Mesothelial cell of epicardium (in vitro differentiated cells): Measurements from ENCODE around the gene CBLN4. TPM values are rescaled to one million over a fixed set of nuclear protein-coding genes. Genes with fewer than 3 reads are reported as not detected.

Source experiments
- DNase-seq, 2 experiments: peaks; one replicate each; pipeline ENCODE4 v3.0.0; 2021; ENCODE audit warnings: low spot score in 2 of 2; ENCODE audit not compliant: unreplicated experiment in 2 of 2
- H3K27ac Mint-ChIP-seq: 2 replicates; pipeline ENCODE4 v1.8.0; 2021; ENCODE audit warnings: mixed read lengths
- H3K27me3 Mint-ChIP-seq: 2 replicates; pipeline ENCODE4 v1.8.0; 2021; ENCODE audit warnings: low read depth, mixed read lengths
- H3K36me3 Mint-ChIP-seq: 2 replicates; pipeline ENCODE4 v1.8.0; 2021; ENCODE audit warnings: mixed read lengths
- H3K4me1 Mint-ChIP-seq: 2 replicates; pipeline ENCODE4 v1.8.0; 2021; ENCODE audit warnings: mixed read lengths
- H3K4me3 Mint-ChIP-seq: 2 replicates; pipeline ENCODE4 v1.8.0; 2021; ENCODE audit warnings: mild to moderate bottlenecking, moderate library complexity, mixed read lengths
- H3K9me3 Mint-ChIP-seq: 2 replicates; pipeline ENCODE4 v1.8.0; 2021; ENCODE audit warnings: mixed read lengths
- total RNA-seq: library from RNA; stranded (reverse); gene quantifications from 3 replicates; pipeline ENCODE4 v1.2.1, GENCODE V29; 2021
- TF ChIP-seq, protein P1 (sequence below): fragments of 200-600 bp; sonication (generic); IDR thresholded peaks from one replicate; pipeline ENCODE4 v1.5.0; 2021; ENCODE audit warnings: antibody characterized with exemption; ENCODE audit not compliant: unreplicated experiment

Gene CBLN4
- not detected in 3 replicates for total RNA-seq

DNA sequence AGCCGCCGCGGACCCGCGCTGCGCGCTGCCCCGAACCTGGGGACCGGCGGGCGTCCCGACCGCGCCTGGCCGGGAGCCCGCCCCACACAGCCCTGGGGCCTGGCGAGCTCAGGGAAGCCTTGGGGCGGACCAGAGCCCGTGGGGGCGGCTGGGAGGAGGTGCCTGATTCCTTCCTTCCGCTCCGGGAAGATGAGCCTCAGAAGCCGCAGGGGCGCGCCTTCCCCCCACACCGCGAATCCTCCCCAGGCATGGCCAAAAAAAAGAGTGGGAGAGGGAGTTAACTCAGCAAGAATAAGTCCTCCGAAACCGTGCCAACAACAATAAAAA is at the start of gene CBLN4:
CBLN4 (minus strand) TSS at position 131 of the 327 bp plus-strand sequence. CDS start 1,348 bp downstream, outside the sequence.
- no peak within 1 kb of the TSS for H3K4me3 Mint-ChIP-seq
- TF ChIP-seq, protein P1, sequence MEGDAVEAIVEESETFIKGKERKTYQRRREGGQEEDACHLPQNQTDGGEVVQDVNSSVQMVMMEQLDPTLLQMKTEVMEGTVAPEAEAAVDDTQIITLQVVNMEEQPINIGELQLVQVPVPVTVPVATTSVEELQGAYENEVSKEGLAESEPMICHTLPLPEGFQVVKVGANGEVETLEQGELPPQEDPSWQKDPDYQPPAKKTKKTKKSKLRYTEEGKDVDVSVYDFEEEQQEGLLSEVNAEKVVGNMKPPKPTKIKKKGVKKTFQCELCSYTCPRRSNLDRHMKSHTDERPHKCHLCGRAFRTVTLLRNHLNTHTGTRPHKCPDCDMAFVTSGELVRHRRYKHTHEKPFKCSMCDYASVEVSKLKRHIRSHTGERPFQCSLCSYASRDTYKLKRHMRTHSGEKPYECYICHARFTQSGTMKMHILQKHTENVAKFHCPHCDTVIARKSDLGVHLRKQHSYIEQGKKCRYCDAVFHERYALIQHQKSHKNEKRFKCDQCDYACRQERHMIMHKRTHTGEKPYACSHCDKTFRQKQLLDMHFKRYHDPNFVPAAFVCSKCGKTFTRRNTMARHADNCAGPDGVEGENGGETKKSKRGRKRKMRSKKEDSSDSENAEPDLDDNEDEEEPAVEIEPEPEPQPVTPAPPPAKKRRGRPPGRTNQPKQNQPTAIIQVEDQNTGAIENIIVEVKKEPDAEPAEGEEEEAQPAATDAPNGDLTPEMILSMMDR, result no peak
- H3K9me3 Mint-ChIP-seq, result peaks cover 52% of the 10 kb centered on the region
- peaks cover 6% of the 10 kb centered on the region for H3K36me3 Mint-ChIP-seq
- no peak within 1 kb of the TSS for H3K27ac Mint-ChIP-seq
- H3K4me1 Mint-ChIP-seq, result no peaks in the 10 kb centered on the region
- DNase-seq, result no peak
- no peaks in the 10 kb centered on the region for H3K27me3 Mint-ChIP-seq

DNA sequence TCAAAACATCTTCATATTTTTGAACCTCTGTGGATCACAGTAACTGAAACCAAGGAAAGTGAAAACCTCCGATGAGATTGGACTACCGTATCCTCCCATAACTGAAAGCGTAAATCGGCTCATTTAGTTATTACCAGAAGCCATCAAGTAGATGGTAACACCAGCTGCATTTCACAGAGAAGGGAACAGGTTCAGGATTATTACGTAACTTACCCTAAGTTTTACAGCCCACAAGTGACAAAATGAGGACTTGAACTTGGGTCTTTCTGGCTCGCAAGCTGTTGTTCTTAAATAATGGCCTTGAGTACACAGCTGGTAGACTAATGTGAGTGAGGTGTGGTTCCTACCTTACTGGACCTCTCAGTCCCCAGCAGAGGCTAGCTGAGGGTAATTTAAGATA is 37.9 kb upstream of the CBLN4 start:
- no peaks in the 10 kb centered on the region for H3K4me1 Mint-ChIP-seq
- no peak overlapping the region for H3K27ac Mint-ChIP-seq
- DNase-seq, result no peak
- TF ChIP-seq, protein P1, result no peak
- H3K27me3 Mint-ChIP-seq, result no peaks in the 10 kb centered on the region
- H3K4me3 Mint-ChIP-seq, result no peak overlapping the region
- H3K36me3 Mint-ChIP-seq, result no peaks in the 10 kb centered on the region
- peaks cover 64% of the 10 kb centered on the region for H3K9me3 Mint-ChIP-seq

DNA sequence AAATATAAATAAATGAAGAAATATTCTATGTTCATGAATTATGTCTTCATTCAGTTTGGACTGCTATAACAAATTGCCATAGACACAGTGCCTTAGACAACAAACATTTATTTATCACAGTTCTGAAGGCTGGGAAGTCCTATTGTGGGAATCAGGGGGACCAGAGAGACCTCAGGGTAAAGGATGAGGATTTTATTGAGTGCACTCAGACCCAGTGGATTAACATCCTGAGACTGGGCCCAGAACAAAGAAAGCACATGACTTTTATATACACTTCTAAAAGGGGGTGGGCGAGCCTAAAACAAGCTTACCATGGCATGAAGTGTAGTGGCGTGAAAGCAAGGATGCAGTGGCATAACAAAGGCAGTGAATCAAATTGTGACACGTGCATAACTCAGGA is 26.9 kb upstream of the CBLN4 start:
- no peak overlapping the region for H3K4me3 Mint-ChIP-seq
- DNase-seq, result no peak
- peaks cover 64% of the 10 kb centered on the region for H3K9me3 Mint-ChIP-seq
- H3K4me1 Mint-ChIP-seq, result no peaks in the 10 kb centered on the region
- no peak overlapping the region for H3K27ac Mint-ChIP-seq
- no peaks in the 10 kb centered on the region for H3K36me3 Mint-ChIP-seq
- H3K27me3 Mint-ChIP-seq, result no peaks in the 10 kb centered on the region
- TF ChIP-seq, protein P1, result no peak

DNA sequence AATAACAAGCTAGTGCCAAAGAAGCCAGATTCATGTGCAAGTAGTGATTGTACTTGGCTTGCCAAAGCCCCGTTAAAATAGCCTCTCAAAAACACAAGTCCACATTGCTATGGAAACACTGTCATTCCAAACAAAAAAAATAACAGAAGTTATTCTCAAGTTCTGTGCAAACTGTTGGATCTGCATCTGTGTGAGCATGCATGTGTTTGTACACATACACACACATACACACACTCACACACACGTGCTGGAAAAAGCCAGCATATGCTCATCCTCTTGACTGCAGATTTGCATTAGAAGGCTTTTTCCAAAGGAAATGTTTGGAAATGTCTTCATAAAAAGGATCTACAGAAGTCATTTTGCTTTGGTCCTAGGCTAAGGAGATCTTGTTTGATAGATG is 13.4 kb upstream of the CBLN4 start:
- Mint-ChIP-seq H3K27me3 (no peaks in the 10 kb centered on the region), H3K9me3 (peaks cover 73% of the 10 kb centered on the region), H3K4me3 (no peak overlapping the region), H3K27ac (no peak overlapping the region), H3K36me3 (peaks cover 5% of the 10 kb centered on the region), H3K4me1 (no peaks in the 10 kb centered on the region)
- TF ChIP-seq, protein P1, result no peak
- no peak for DNase-seq

DNA sequence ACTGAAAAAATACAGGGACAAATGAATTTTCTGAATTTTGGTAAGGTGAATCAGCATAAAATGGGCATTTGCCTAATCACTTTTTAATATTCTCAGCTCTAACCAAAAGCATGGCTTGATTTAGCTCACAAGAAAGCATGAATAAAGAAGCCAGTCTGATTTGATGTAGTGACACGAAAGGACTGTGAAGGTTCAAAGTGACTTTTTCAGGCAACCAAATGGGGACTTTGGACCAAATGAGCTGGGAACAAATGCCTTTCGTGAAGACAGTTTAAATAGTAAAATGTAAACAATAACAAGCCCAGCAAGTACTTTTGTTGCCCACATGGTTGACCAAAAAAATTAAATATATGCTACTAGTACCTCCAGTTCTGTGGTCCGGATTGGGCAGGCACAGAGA is 12.9 kb upstream of the CBLN4 start:
- no peaks in the 10 kb centered on the region for H3K27me3 Mint-ChIP-seq

More for the DNA sequence above, 12.9 kb upstream of the CBLN4 start:
- no peak overlapping the region for H3K27ac Mint-ChIP-seq
- TF ChIP-seq, protein P1, result no peak
- H3K9me3 Mint-ChIP-seq, result peaks cover 75% of the 10 kb centered on the region
- no peak overlapping the region for H3K4me3 Mint-ChIP-seq
- DNase-seq, result no peak
- H3K4me1 Mint-ChIP-seq, result no peaks in the 10 kb centered on the region
- H3K36me3 Mint-ChIP-seq, result peaks cover 5% of the 10 kb centered on the region
